Psoas muscle (tissue), 8 donors: ENCODE measurements around the gene CUX1. TPM values are rescaled to one million over a fixed set of nuclear protein-coding genes. Genes with fewer than 3 reads are reported as not detected.
A peak's percentile ranks its signal among the peaks of the same experiment; 100 is the strongest.

Source experiments
- ATAC-seq, 4 donors: fragments of 200-7000 bp; cut with Tn5 transposase; one replicate each; pipeline ENCODE4 v1.9.1; 2020; ENCODE audit warnings: moderate library complexity in 3 of 4, mild to moderate bottlenecking in 2 of 4
- DNase-seq, 2 donors: peaks; one replicate each; pipeline ENCODE4 v3.0.0-alpha.2; 2020
- H3K27ac ChIP-seq: fragments of 200-600 bp; one replicate; pipeline ENCODE4 v1.8.0; 2022
- H3K27me3 ChIP-seq, 3 donors: fragments of 200-600 bp in 1 of 3; one replicate each; pipeline versions ENCODE4 v1.6.1 to v1.8.0; 2013 to 2022; ENCODE audit warnings: low read length in 2 of 3, mild to moderate bottlenecking in 2 of 3, moderate library complexity in 1 of 3; ENCODE audit not compliant: insufficient read depth in 3 of 3
- H3K36me3 ChIP-seq, 2 donors: fragments of 200-600 bp in 1 of 2; one replicate each; pipeline versions ENCODE4 v1.6.1 to v1.8.0; 2013 to 2022; ENCODE audit warnings: low read depth in 1 of 2, mild to moderate bottlenecking in 1 of 2, moderate library complexity in 1 of 2; ENCODE audit not compliant: insufficient read depth in 1 of 2
- H3K4me1 ChIP-seq: fragments of 200-600 bp; one replicate; pipeline ENCODE4 v1.8.0; 2022
- H3K4me3 ChIP-seq: fragments of 200-600 bp; one replicate; pipeline ENCODE4 v1.8.0; 2022; ENCODE audit warnings: mild to moderate bottlenecking
- H3K9me3 ChIP-seq: fragments of 200-600 bp; one replicate; pipeline ENCODE4 v1.8.0; 2022
- CTCF ChIP-seq: fragments of 200-600 bp; IDR thresholded peaks from one replicate; pipeline ENCODE4 v1.8.0; 2022; ENCODE audit warnings: antibody characterized with exemption
- WGBS, 3 donors: extraction: QIAGEN DNeasy Blood & Tissue Kit; methylation state at CpG; one replicate each; pipeline versions ENCODE4 v1.1.6 to v1.1.7; 2013; 5-methylcytosine and 5-hydroxymethylcytosine counted together
- intact Hi-C, 2 donors: fragments of 100-400 bp; cut with DNase I; formaldehyde crosslinking; loops; one replicate each; pipeline versions ENCODE4 v1.11.0 to v1.14.2; 2022
- polyA plus RNA-seq, 3 donors: library from polyadenylated mRNA; stranded (reverse); fragments of 200-250 nt; gene quantifications; one replicate each; pipeline ENCODE4 v1.2.3, GENCODE V29; 2013
- total RNA-seq, 4 donors: library from RNA; stranded (reverse); fragmentation: NEBNext Ultra II Directional in 2 of 4; extraction: Animal tissue kit (Norgen Biotek cat#: 25700) in 2 of 4; gene quantifications; one replicate each; pipeline versions ENCODE4 v1.2.1 to v1.2.4, GENCODE V29; 2021 to 2023
- donor health status: healthy with polysubstance abuse.
- donor health status: DM: no; HTN: no; CAD: no; lungs with moderate emphysema.
- donor health status: Bipolar disorder and iron deficiency.
- donor health status: healthy.
- donor health status: DM: yes; HTN: yes; CAD: no.
- donor health status: DM: no; HTN: no; CAD: no.
- donor health status: DM: no; HTN: no; CAD: no.
- donor health status: DM: yes; HTN: yes; CAD: no.

CUX1 gene
- total and polyA plus RNA-seq, 7 donors: 12.5 to 95.6 (median 72.4) TPM

- TF ChIP-seq CTCF: no peak
- DNase-seq (no peak), ATAC-seq (no peak)
- 73 to 93% (median 86%) methylated on average over 5 of the region's 5 CpGs for WGBS, 3 donors
- Histone ChIP-seq H3K27ac (peak overlapping the region; percentile 92), H3K4me3 (no peak overlapping the region), H3K27me3 (no peaks in the 10 kb centered on the region), H3K4me1 (peaks cover 67% of the 10 kb centered on the region), H3K9me3 (no peaks in the 10 kb centered on the region), H3K36me3 (no peaks in the 10 kb centered on the region)
- intact Hi-C loops: loop anchor here in 1 of 2 donors (5.0 kb wide), 2 partner anchors 47 to 137 kb away; partner anchors contain the start of gene CUX1
These were observed 137.1 kb downstream of the CUX1 start for GRCh38 chr7:101954499-101954898.

- H3K27me3 ChIP-seq: no peaks in the 10 kb centered on the region
- no peak overlapping the region for H3K4me3 ChIP-seq
- 29 to 43% (median 36%) methylated on average over 11 to 12 of the region's 12 CpGs for WGBS, 3 donors
- H3K27ac ChIP-seq: peak overlapping the region; percentile 92
- H3K4me1 ChIP-seq: peaks cover 66% of the 10 kb centered on the region
- DNase-seq (peak in 1 of 2 donors; percentile 73), ATAC-seq (peak; percentile 78 to 84 (median 83))
- no peaks in the 10 kb centered on the region for H3K9me3 ChIP-seq
- intact Hi-C loops: no loop called here
- no peaks in the 10 kb centered on the region for H3K36me3 ChIP-seq
- TF ChIP-seq CTCF: no peak
These were observed 138.7 kb downstream of the CUX1 start for GRCh38 chr7:101956130-101956529.

- Histone ChIP-seq H3K27ac (peak overlapping the region; percentile 92), H3K4me1 (peaks cover 76% of the 10 kb centered on the region), H3K4me3 (no peak overlapping the region), H3K9me3 (no peaks in the 10 kb centered on the region), H3K27me3 (no peaks in the 10 kb centered on the region), H3K36me3 (no peaks in the 10 kb centered on the region)
- no peak for TF ChIP-seq CTCF
- ATAC-seq (no peak), DNase-seq (no peak)
- intact Hi-C loops: no loop called here
- 50 to 64% (median 51%) methylated on average over 11 to 12 of the region's 12 CpGs for WGBS, 3 donors
These were observed 140.5 kb downstream of the CUX1 start for GRCh38 chr7:101957744-101958525.

- DNase-seq (no peak), ATAC-seq (no peak)
- no peaks in the 10 kb centered on the region for H3K36me3 ChIP-seq
- H3K4me3 ChIP-seq: no peak overlapping the region
- peaks cover 73% of the 10 kb centered on the region for H3K4me1 ChIP-seq
- 83 to 92% (median 87%) methylated on average over 9 of the region's 9 CpGs for WGBS, 3 donors
- no peak for TF ChIP-seq CTCF
- peak overlapping the region; percentile 30 for H3K27ac ChIP-seq
- intact Hi-C loops: no loop called here
- H3K27me3 ChIP-seq: no peaks in the 10 kb centered on the region
- no peaks in the 10 kb centered on the region for H3K9me3 ChIP-seq
These were observed 141.9 kb downstream of the CUX1 start for GRCh38 chr7:101959342-101959741.
